SKM-1 treated with dmso at 0.1 percent for 144 hours (cell line): ENCODE measurements around the gene SLC36A3.
"Not testable (repeated sequence)": the region's sequence is repeated elsewhere in the genome, so short reads cannot be mapped to it uniquely, and the experiment has no call there.

Source experiments
- DNase-seq: peaks from one replicate; lab custom pipeline; 2025; ENCODE audit not compliant: unreplicated experiment; lab: John Stamatoyannopoulos, UW

The SLC36A3 gene

DNA sequence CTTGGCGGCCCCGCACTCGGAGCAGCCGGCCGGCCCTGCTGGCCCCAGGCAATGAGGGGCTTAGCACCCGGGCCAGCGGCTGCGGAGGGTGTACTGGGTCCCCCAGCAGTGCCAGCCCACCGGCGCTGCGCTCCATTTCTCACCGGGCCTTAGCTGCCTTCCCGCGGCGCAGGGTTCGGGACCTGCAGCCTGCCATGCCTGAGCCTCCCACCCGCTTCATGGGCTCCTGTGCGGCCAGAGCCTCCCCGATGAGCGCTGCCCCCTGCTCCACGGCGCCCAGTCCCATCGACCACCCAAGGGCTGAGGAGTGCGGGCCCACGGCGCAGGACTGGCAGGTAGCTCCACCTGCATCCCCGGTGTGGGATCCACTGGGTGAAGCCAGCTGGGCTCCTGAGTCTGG, 5.7 kb upstream of the SLC36A3 start:
- not testable (repeated sequence) for DNase-seq

DNA sequence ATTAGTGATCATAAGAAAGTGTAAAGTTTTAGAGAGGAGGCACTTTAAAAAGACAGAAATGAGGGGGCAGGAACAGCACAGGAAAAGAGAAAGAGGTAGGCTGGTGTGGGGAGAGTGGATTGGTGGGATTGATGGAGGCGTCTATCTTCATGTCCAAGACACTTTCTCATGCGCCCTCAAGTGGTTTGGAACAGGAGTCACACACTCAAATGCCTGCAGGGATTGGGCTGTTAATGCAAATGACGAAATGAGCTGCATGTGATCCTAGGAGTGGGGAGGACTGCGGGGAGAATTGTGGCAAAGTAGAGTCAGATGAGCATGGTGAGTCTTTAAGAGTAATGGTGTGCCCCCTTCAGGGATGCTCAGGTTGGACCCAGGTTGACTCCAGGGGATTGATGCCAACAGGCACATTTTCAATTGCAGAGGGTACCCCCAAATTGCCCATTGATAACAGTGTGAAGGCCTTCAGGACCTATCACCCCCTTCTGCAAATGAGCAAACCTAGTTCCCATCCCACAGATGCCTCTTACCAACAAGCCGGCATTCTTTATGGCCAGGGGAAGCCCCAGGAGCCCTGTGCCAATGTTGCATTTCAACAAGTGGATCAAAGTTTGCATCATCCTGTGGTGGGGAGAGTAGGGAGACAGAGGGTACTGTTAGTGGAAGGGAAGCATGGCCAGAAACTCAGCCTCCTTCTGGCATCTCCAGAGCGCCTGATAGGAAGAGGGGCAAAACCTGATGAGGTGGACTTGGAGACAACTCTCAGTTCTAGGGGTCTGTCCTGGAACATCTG, 5.3 kb downstream of the SLC36A3 start:
- peak; percentile 49 for DNase-seq

DNA sequence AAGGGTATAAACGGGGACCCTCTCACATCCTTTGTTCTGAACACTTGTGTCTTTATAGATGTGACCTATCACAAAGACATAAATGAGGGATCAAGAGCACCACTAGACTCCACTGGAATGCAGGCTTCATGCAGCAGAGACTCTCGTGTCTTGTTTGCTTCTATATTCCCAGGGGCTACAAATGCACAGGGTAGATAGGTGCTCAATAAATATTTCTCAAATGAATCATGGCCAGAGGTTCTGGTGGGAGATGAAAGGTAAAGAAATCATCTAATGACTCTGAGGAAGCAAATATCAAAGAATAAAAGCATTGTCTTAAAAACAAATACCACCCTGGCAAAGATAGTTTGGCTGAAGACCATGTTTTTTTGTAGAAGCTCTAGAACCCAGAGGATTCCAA, 6.6 kb downstream of the SLC36A3 start:
- no peak for DNase-seq

DNA sequence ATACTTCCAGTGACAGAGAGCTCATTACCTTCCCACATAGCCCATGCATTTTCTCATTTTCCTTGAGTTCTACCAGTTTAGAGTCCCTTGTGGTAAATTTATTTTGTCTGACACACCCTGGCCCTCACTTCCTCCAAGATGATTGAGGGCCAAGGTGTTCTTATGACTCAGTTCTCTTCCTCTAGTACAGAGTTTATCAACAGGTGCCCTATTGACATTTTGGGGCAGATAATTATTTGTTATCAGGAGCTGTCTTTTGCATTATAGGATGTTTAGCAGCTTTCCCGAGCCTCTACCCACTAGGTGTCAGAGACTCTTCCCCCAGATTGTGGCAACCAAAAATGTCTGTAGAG, 7.1 kb downstream of the SLC36A3 start:
- DNase-seq, result no peak

DNA sequence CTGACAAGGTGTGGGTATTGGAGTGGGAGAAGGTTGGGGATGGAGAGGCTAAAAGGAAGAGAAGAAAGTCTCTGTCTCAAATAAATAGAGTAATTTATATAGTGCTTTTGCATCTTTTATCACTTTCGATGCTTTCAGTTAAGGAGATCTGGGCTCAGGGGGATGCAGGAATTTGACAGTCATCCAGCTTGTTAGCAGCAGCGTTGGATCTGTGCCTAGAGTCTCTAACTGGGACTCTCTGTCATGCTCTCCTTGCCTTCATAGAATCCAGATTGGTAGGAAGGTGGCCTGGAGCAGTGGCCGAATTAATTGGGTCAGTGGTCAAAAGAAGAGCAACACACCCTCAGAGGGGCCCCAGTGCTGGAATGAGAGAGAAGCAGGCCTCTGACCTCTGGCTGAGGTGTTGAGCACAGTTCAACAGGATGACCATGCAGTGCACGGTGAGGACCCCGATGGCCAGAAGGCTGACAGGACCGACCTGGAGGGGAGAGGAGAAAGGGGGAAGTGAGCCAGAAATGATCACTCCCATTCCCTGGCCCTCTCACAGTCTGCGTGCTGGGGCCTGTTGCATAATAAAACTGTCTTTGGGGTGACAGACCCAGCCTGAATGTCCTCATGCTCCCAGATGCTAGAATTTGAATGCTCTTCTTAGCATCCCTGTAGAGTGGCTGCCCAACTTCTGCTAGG, 7.6 kb downstream of the SLC36A3 start:
- peak; percentile 78 for DNase-seq

DNA sequence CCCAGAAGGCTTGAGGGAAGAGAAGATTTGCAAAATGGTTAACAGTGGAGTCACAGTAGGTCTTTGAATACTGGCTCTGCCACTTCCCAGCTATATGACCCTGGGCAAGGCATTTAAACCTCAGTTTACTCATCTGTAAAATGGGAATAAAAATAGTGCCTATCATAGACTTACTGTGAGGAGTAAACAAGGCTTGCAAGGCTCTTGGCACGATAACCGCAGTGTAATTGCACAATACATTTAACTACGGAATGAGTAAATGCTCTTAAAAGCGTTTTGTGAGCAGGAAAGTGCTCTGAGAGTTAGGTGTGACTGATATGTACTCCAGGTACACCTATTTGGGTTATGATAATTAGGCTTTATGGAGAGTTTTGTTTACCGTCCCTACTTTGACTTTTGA, 8.4 kb downstream of the SLC36A3 start:
- DNase-seq, result peak; percentile 43

DNA sequence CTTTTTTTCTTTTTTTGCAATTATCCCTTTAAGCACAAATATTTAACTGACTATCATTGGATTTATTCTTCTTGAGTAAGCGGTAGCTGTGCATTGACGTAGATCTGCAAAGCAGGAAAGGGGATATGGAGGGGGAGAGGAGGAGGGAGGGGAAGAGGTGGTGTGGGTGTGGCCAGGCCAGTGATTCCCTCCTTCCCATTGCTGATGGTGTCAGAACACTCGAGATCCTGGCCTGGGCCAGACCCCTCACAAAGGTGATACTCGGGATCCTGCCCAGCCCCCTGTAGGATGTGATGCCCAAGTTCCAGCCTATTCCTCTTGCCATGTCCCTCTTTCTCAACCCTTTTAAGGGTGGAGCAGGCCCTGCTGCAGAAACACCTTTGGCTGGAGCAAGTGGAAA, 9.9 kb downstream of the SLC36A3 start:
- no peak for DNase-seq

DNA sequence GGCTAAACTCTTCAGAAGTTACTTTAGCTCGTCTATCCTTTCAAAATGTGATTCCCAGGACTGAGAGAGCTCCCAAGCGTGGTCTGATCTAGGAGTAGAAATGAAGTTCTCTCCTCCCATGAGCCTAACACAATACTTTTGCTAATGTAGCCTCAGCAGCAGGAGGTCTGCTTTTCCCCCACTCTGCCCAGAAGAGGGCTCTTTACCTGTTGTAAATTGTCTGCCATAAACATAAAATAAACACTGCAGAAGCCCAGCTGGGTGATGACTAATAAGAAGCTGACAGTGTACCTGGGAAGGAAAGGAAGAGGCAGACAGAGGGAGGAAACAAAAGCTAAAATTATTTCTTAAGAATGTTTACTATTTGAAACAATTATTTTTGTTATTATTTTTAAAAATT, 15.4 kb downstream of the SLC36A3 start:
- DNase-seq, result no peak

DNA sequence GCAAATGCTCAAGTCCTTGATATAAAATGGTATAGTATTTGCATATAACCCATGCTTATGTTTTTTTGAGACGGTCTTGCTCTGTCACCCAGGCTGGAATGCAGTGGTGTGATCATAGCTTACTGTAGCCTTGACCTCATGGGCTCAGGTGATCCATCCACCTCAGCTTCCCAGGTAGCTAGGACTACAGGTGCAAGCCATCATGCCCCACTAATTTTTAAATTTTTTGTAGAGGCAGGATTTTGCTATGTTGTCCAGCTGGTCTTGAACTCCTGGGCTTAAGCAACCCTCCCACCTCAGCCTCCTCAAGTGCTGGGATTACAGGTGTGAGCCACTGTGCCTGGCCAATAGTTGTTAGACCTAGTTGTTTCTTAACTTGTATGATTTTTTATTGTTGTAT, 17.3 kb downstream of the SLC36A3 start:
- no peak for DNase-seq

DNA sequence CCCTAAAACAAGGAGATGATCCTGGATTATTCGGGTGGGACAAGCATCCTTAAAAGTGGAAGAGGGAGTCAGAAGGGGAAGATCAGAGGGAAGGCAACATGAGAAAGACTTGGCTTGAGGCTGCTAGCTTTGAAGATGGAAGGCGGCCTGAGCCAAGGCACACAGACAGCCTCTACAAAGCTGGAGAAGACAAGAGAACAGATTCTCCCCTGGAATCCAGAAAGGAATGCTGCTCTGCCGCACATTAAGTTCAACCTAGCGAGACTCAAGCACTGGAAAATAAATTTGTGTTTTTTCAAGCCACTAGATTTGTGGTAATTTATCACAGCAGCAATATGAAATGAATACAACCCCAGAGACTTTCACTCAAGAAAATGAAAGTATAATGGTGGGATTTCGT, 17.9 kb downstream of the SLC36A3 start:
- no peak for DNase-seq

DNA sequence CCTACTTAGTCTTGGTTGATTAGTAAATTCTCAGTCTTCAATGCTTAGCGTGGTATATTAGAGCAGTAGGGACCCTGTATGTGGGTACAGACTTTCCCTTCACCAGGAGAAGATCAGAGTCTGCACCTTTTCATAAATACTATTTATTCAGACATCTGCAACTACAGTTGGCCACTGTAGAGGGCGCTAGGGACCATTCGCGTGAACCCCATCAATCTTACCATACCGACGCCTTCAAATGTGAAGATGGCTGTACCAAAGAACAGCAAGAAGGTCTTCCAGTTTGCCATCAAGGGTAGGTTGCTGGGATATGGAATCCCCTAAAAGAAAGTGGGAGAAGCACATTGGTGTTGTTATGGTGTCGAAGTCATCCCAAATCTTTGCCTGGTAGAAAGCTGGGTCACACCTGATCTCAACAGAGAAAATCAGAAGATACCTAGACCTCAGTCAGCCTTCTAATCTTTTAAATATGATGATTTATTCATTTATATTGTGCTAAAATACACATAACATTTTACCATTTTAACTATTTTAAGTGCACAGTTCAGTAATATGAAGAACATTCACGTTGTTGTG, 19.1 kb downstream of the SLC36A3 start:
- peak; percentile 37 for DNase-seq

DNA sequence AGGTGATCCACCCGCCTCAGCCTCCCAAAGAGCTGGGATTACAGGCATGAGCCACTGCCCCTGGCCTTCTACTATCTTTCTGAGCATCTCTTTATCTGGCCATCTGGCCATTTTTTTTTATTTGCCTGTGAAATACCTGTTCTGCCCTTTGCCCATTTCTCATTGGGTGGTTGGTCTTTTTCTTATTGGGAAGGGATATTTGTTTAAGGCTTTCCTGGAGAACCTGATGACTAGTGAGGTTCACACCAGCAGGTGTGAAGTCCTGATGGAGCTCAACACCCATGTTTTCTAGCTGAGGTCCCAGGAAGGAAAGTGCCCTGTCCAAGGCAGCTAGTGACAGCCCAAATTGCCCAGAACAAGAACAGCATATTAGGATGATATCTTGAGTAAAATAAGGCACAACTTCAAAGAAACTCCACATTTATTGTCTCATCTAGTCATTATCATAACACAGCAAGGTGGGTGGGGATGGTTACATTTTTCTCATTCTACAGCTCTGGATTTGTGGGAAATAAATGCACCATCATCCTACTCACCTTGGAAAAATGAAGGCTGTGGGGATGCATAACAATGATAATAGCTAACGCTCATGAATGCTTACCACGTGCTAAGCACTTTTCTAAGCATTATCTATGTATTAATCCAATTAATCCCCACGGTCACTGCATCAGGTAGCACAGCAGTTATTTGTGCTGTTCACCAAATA, 20.3 kb downstream of the SLC36A3 start:
- no peak for DNase-seq

DNA sequence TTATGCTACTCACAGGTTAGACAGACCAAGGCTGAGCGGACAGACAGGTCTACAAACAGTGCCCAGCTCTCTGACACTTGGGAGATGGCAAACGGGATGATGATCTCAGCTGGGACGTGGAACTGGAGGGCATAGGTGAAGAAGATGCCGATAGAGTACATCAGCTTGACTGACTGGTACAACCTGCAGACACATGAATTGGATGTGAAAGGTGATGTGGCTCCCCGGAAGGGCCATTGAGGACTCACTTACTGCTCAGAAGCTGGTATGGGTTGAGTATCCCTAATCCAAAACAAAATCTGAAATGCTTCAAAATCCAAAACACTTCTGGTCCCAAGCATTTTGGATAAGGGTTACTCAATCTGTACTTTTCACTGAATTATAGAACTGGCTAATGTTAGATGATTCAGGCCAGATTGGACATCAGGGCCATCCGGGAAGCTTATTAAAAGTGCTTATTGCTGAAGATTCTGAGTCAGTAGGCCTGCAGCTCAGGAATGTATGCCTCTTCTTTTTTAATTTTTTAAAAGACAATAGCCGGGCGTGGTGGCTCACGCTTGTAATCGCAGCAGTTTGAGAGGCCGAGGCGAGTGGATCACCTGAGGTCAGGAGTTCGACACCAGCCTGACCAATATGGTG, 22.4 kb downstream of the SLC36A3 start:
- DNase-seq, result no peak

DNA sequence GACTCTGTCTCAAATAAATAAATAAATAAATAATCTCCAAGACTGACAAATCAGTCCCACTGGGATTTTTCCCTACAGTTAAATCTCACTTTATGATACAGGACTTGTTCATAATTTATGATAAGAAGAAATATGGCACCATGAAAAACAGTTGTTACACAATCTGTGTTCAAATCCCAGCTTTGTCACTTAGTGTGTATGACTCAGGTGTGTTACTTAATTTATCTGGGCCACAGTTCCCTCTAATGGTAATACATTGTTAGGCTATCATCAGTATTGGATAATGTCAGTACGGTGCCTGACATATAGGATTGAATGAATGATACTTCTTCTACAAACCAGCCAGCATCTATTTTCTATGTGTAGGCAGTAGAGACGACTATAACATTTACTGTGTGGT, 23.1 kb downstream of the SLC36A3 start:
- no peak for DNase-seq

DNA sequence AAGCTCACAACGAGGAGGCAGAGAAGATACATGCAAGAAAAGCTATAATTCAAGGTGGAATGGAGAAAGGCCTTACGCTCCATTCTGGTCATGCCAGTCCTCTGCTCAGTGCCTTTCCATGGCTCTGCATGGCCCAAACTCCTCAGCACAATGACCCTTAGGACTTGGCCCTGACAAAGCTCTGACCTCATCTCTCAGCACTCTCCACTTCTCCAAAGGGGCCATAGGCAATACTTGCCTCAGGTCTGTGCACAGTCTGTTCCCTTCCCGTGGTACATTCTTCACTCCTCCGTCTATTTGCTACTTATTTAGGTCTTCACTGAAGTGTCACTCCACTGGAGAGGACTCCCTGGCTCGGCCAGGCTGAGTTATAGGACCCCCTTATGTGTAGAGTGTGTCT, 24.7 kb downstream of the SLC36A3 start:
- DNase-seq, result no peak

DNA sequence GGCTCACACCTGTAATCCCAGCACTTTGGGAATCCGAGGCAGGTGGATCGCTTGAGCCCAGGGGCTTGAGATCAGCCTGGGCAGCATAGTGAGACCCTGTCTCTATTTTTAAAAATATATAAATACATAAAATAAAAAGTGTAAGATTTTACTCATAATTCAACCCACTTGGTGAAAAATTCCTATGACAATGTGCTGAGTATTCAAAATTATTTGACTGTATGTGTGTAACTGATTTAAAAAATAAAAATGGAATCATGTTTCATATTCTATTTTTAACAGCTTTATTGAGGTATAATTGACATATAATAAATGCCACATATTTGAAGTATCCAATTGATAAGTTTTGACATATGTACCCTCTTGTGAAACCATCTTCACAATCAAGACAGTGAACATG, 27.8 kb downstream of the SLC36A3 start:
- DNase-seq, result no peak

DNA sequence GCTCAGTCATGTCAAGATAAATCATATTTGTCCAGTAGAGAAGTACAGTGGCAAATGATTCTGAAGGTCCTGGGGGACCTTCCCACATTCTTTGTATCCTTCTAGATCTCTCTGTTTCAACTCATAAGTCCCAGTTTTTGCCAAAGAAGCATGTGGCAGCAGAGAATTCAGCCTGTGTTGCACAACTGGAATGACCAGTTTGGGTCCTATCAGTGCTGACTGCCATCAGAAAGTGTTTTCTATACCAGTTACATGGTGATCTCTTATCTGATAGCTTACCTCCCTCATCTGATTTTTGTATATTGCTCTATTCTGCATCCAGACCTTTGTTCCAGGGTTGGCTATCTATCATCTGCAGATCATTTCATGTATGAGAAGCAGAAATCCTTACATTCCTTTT, 28.9 kb downstream of the SLC36A3 start:
- DNase-seq, result no peak

DNA sequence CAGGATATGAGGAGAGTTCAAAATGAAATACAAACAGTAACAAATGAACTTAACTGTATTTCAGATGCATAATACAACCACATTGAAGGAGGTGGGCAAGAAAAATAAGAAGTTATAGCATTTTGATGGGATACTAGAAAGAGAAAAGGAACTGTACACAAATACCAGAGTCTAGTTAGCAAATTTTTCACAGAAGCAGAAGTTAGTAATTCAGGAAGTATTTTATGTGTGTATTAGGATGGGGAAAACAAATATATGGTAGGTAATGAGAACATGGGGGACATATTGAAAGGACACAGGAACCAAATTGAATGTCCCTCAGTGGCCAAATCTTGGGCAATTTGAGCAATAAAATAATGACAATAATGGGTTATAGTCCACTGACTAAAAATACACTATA, 32.2 kb downstream of the SLC36A3 start:
- peak; percentile 33 for DNase-seq

DNA sequence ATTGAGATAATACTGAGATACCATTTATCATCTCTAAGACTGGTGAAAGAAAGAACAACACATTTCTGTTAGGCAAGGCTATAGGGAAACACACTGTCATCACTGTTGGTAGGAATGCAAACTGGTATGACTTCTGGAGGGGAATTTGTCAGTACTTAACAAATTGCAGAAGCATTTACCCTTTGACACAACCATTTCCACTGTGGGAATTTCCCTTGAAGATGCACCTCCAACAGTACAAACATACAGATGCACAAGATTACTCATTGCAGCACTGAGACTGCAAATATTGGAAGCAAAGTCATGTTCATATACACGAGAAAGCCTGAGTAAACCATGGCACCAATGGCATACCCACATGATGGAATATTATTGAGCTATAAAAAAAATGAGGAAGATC, 33.0 kb downstream of the SLC36A3 start:
- DNase-seq, result no peak

DNA sequence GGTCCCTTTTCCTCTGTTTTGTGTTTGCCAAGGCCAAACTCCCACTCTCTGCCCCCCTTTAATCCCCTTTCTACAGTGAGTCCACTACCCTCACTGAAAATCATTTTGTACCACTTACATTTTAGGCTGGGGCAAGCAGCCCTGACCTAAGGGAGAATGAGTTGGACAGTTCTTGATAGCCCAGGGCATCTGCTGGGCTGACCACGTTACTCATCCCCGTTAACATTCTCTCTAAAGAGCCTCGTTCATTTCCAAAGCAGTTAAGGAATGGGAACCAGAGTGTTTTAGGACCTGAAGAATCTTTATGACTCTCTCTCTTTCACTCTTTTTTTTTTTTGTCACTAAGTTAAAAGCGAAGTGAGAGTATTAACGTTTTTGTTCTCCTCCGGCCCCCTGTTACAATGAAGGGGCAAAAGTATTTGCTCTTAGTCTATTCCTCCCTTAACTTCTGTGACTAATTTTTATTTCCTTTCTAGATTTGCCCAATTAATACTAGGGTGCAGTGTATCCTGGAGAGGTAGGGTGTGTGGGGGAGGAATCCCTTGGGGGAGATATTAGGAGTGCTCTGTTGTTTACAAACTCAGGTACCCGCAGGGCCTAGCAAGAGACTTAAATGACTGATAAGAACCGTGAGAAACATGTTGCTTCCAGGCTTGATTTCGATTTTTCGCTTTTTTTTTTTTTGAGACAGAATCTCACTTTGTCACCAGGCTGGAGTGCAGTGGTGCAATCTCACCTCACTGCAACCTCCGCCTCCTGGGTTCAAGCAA, 35.9 kb downstream of the SLC36A3 start:
- no peak for DNase-seq

DNA sequence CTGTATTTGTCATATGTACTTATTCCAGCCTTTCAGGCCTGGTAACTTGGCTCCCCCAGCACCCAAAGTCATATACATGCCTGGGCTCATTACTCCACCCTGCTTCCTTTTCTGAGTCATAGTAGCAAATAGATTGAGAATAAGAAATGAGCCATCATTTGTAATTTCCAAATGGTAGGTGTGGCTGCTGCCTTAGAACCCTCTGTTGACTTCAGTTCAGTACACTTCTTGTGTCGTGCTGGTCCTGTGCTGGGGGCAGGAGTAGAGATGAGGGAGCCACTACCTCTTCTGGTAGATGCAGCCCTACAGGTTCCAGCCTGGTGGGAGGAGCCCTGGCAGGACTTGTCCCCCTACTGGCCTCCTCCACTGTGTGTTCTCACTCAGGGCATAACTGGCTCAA, 39.5 kb downstream of the SLC36A3 start:
- no peak for DNase-seq
